DMS53 (cell line): ENCODE measurements around the gene POPDC2.

ENCODE experiments used
- DNase-seq: peaks from one replicate; lab custom pipeline; 2025; lab: John Stamatoyannopoulos, UW

Gene POPDC2

DNA sequence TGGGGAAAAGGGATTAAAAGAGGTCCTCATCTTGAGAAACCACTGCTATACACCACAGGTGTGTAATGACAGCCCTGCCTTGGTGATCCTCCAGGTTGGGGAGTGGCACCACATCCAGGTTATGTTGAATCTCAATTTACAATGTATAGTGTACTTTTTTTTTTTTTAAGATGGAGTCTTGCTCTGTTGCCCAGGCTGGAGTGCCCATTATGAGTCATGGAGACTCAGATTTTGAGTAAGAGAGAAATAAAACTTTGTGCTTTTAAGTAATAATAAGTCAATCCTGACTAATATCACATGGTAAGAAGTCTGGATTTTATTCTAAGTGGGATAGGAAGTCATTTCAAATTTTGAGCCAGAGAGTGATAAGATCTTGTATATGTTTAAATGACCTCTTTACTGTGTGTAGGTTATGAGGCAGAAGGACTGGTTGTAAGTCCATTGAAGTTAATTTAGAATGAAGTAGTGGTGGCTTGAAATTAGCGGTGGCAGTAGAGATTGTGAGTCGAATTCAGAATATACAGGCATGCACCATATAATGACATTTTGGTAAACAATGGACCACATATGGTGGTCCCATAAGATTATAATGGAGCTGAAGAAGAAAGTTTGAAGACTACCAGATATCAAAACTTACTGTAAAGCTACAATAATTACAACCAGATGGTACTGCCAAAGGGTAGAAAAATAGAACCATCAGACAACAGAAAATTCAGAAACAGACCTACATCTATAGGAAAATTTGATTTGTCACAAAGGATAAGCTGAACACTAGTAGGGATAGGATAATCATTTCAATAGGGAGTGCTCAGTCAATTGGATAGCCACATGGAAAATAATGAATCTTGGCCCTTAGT is 20.7 kb downstream of the POPDC2 start:
- no peak for DNase-seq

DNA sequence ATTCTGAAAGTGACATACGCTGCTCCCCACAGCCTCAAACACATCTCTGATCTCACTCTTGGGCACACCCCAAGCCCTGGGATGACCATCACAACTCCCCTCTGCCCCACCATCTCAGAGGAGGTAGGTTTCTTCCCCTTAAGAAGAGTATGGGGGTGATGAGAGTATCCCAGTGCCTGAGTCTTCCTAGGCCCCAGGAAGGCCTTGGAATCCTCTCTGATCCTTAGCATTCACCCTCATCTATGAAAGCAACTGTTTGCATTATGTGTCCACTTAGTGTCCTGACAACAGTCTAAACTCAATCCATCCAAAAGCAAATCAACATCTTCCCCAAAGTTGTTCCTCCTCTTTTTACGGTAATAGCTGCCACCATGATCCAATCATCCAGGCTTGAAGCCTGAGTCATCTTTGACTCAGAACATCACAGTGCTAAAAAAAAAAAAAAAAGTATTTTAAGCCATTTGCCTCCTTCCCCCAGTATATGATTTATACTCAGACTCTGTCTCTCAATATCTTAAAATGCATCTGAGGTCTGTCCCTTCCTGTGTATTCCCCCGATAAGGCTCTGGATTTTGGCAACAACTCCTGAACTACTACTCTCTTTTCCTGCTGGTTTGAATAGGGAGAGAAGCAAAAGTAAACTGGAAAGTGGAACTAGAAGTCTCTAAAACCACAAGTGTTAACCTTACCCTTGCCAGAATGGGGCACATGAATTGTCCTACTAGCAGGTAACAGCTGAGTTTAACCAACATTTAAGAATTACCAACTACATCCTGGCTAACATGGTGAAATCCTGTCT is 22.5 kb downstream of the POPDC2 start:
- peak; percentile 2 for DNase-seq

- DNase-seq = no peak
Observed at GRCh38 chr3:119636891-119637611, 23.3 kb downstream of the POPDC2 start.

DNA sequence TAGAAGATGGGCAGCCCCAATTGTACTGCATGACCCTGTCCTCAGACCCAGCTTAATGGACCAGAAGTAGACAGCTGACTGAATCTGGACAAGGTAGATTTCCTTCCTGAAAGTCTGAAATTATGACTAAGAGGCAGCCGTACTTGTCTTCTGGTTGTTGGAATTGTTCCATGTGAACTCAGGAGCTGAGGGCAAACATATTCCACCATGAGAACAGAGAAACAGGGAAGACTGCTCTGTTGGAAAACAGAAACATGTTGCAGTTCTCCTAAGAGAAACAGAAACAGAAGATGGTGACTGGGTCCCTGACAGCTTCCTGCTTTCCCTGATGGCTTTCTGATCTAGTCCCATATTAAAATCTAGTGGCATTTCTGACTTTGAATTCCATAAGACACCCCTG is 24.1 kb downstream of the POPDC2 start:
- DNase-seq = no peak

GRCh38 chr3:119635719-119636118 is 24.7 kb downstream of the POPDC2 start:
- no peak for DNase-seq

DNA sequence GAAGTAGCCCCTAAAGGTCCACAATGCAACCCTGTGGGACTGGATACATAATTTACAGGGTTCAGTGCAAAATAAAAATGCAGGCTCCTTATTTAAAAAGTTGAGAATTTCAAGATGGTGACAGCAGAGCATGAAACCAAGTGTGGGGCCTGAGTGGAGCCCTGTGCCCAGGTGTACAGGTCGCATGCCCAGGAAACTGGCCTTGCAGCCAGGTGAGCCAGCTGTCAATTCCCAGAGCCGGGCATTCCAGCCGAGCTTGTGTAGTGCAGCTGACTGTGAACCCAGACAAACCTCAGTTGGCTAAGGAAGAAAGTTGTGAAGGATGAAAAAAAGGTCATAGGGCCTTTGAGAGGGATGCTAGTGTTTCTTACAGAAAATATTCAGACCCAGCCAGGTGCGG is 27.6 kb downstream of the POPDC2 start:
- no peak for DNase-seq

DNA sequence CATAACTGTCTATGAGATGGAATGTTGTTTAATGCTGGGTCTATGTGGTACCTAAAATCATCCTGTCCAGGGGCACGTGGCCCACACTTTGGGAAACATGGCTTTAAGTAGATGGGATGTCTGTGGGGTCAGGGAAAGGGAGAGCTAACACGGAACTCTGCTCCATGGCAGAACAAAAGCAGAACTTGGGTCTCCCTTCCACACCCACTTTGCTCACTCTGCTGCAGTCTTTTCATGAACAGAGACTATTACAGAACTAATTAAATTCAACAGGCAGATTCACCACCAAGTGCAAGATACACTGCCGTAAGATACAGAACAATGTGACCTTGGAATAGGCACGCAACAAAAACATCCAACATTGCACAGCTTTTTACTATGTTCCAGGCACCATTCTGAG is 28.2 kb downstream of the POPDC2 start:
- DNase-seq = no peak

GRCh38 chr3:119631516-119631915 is 28.9 kb downstream of the POPDC2 start:
- no peak for DNase-seq

- DNase-seq = no peak
Observed at GRCh38 chr3:119630880-119631329, 29.5 kb downstream of the POPDC2 start.

DNA sequence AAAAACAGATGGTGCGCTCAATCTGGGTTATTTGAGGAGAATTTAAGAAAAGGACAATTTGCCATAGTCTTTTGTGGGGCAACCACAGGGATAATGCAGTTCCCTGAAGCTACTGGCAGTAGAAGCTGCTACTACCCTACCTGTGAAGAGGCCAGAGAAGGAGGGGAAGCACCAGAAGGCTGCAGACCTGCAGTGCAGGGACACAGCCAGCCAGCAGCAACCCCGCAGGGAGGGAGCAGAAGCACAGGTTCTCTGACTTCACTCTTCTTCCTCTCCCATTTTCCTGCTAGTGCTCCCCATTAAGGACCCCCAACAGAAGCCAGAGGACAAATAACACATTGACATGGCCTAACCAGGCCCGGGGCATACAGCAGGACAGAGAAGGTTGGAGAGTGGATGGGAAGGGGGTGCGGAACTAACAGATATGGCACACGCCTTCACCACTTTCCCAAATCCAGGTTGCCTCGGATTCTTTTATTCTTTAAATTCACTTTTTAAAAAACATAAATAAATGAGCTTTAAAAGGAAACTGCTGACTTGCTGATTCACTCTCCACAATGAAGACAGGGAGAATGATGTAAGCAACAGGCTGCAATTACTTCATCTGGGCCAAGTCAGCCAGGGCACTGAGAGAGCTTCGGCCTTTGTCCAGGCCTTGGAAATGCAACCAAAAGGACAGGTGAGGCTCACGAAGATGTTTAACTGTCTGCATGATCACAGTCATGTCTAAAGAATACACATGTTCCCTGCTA is 30.1 kb downstream of the POPDC2 start:
- no peak for DNase-seq

DNA sequence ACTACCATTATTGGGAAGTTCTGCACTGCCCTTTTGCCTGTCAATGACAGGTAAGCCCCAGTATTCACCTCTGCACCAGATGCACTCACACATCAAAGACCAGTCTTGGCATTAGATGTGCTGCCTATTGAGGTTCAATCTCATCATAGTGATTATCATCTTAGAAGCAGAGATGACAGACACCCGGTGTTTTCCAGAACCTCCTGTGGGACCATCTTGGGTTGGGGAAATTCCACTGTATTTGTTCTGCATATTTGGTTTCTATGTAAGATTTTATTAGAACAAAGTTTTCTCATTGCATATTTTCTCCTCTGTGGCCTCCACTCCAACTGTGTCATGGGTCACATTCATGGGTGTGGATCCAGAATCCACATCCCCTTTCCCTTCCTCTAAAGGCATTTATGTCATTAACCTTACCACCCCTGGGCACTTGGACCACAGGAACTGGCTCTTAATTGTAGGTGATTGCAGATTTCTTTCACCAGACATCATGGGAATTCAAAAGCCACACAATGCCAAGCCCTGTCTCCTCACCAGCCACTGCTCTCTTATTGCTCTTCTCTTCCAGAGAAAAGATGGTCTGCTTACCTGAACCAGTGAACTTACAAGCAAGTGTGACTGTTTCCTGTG is 31.5 kb downstream of the POPDC2 start:
- no peak for DNase-seq

- DNase-seq = no peak
Observed at GRCh38 chr3:119628390-119628789, 32.0 kb downstream of the POPDC2 start.

DNA sequence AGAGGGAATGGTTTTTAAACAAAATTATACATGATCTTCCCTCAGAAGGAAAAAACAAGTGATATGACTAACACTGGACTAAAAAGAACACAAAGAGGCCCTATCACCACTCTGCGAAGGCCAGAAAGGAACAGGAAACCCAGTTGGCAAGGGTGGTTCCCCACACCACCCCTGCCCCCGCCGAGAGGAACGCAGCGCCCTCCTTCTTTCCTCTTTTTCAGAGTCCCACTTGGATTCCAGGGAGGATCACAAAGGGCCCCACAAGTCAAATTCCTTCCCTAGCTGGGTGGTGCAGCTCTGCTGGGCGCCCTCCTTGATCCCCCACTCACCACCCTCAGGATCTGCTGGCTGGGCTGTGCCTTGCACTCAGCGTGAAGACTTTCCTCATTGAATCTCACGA is 32.9 kb downstream of the POPDC2 start:
- no peak for DNase-seq

DNA sequence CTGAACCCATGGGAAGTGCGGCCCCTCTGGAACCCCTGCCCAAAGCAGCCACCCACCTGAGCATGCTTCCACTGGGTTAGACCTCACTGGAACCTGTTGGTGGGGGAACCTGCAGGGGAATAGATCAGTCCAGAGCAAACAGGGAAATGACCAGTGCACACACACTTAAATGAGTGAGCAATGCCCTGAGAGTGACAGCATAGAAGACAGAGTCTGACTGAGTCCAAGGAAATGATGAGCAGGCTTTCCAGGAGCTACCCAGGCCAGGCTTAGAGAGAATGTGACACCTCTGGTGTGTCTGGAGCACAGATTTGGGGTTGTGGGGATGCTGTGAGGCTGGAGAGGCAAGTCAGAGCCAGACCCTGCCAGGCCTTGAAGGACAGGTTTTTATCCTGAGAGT is 34.2 kb downstream of the POPDC2 start:
- DNase-seq = no peak

GRCh38 chr3:119625451-119626153 is 34.8 kb downstream of the POPDC2 start:
- DNase-seq = no peak

- DNase-seq = no peak
Observed at GRCh38 chr3:119624002-119624720, 36.2 kb downstream of the POPDC2 start.

GRCh38 chr3:119620899-119621298 is 39.5 kb downstream of the POPDC2 start:
- no peak for DNase-seq

- DNase-seq = peak; percentile 6
Observed at GRCh38 chr3:119619094-119619493, 41.3 kb downstream of the POPDC2 start.

- DNase-seq = no peak
Observed at GRCh38 chr3:119616056-119616455, 44.3 kb downstream of the POPDC2 start.

DNA sequence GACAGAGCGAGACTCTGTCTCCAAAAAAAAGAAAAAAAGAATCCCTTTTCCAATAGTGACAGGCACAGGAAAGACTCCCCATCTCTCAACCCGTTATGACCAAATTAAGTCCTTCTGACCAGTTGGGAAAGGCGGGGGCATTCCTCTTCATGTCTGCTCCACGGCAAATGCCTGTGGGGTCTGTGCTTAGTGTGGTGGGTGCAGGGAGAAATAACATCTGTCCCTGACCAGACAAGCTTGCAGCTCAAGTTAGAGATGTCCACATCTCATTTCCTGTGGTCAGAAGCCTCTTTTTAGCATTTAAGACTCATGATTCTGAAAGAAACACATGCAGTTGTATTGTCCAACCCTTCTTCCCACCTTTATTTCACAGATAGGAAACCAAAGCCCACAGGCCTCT is 46.5 kb downstream of the POPDC2 start:
- DNase-seq = no peak
